Loucy (cell line): ENCODE results near the gene LIG1.

Source experiments
- EZH2phosphoT487 ChIP-seq: fragments of 200-600 bp; IDR thresholded peaks from 2 replicates; pipeline ENCODE4 v1.6.1; 2018; ENCODE audit warnings: antibody characterized with exemption, mild to moderate bottlenecking, moderate library complexity, borderline replicate concordance
- TF ChIP-seq, protein P1 (sequence below): fragments of 200-600 bp; sonication (generic); conservative IDR thresholded peaks from 2 replicates; pipeline ENCODE4 v1.5.1; 2014; ENCODE audit warnings: mild to moderate bottlenecking, antibody characterized with exemption, low read length

DNA sequence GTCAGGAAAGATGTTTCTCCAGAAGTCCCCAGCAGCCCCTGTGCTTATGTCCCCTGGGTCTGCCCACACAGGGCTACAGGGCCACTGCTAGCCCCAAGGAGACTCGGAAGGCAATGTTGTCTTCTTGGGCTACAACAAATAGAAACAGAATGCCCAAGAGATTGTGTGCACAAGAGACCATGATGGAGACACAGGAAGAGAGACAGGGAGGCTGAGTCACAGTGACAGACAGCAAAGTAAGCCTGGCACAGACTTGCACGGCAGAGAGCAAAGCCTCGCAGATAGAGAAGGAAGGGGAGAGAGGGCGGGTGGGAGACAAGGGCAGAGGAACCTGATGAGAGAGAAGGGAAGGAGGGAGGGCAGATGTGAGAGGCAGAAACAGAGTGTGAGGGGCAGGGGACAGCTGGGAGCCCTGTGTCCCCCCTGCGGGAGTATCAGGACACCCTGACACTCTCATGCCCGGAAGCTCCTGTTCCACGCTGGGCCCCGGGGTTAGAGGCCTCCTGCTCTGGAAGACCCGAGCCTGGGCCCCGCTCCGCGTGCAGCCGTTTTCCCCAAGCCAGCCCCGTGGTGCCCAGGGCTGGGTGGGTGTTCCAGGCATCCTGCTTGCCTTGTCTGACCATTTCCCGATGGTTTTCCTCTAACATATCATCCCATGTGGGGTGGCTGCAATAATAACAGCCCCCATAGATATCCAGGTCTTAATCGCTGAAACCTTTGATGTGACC is 56.8 kb downstream of the LIG1 start:
- TF ChIP-seq, protein P1, sequence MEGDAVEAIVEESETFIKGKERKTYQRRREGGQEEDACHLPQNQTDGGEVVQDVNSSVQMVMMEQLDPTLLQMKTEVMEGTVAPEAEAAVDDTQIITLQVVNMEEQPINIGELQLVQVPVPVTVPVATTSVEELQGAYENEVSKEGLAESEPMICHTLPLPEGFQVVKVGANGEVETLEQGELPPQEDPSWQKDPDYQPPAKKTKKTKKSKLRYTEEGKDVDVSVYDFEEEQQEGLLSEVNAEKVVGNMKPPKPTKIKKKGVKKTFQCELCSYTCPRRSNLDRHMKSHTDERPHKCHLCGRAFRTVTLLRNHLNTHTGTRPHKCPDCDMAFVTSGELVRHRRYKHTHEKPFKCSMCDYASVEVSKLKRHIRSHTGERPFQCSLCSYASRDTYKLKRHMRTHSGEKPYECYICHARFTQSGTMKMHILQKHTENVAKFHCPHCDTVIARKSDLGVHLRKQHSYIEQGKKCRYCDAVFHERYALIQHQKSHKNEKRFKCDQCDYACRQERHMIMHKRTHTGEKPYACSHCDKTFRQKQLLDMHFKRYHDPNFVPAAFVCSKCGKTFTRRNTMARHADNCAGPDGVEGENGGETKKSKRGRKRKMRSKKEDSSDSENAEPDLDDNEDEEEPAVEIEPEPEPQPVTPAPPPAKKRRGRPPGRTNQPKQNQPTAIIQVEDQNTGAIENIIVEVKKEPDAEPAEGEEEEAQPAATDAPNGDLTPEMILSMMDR = no peak
- TF ChIP-seq EZH2phosphoT487 = no peak
